OCI-LY7 (cell line): ENCODE measurements around the gene AQR.

Experiments
- CTCF ChIP-seq: fragments of 200-600 bp; sonication (generic); conservative IDR thresholded peaks from 2 replicates; pipeline ENCODE4 v1.5.1; 2014; ENCODE audit warnings: mild to moderate bottlenecking, antibody characterized with exemption, low read length, moderate library complexity, mixed read lengths
- EZH2phosphoT487 ChIP-seq: fragments of 200-600 bp; sonication (generic); IDR thresholded peaks from 2 replicates; pipeline ENCODE4 v1.6.1; 2018; ENCODE audit warnings: low read depth, borderline replicate concordance, mild to moderate bottlenecking, mixed run types, antibody characterized with exemption, low read length, moderate library complexity, mixed read lengths

- TF ChIP-seq CTCF: no peak
- TF ChIP-seq EZH2phosphoT487: no peak
These were observed 80.1 kb downstream of the AQR start for GRCh38 chr15:34889476-34889875.
